ENCODE measurements around the gene WWP2.
"Not testable (repeated sequence)": the region's sequence is repeated elsewhere in the genome, so short reads cannot be mapped to it uniquely, and the experiment has no call there.

Gene WWP2

GRCh38 chr16:69821844-69822173 is 59.7 kb downstream of the WWP2 start:
- no peak for TF ChIP-seq CTCF (IDR thresholded peaks at IDR 0.05; ENCODE audit: control insufficient read depth, insufficient read depth, low read depth, low read length, missing control alignments)
- H3K4me3 ChIP-seq (ENCODE audit: control insufficient read depth, low read depth, low read length): no peak overlapping the region
- DNase-seq (ENCODE audit: low read depth): no peak

DNA sequence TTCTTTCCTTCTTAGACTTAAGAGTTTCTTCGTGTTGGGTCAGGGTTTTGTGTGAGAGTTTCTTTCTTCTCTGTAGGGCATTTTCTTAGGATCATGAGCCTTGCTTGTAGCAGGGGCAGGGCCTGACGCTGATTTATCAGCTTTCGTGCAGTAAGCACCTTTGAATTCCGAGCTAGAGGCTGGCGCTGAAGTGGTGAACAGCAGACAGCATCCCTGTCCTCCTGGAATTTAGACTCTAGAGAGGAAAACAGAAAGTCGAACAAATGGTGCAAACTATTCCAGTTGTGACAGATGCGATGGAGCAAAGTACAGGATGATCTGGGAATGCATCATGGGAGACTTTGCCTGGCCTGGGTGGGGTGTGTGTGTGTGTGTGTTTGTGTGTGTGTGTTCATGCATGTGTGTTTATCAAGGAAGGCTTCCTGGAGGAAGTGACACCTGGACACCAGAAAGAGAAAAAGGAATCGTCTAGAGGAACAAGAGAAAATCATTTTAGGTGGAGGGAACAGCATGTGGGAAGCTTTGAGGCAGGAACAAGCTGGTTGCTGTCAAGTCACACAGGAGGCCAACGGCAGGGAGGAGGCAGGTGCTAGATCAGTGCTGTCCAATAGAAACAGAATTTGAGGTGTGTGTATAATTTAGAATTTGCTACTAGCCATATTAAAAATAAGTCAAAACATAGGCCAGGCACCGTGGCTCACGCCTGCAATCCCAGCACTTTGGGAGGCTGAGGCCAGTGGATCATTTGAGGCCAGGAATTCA is 60.2 kb downstream of the WWP2 start:
- no peak overlapping the region for H3K4me3 ChIP-seq (ENCODE audit: control insufficient read depth, low read depth, low read length)
- no peak for TF ChIP-seq CTCF (IDR thresholded peaks at IDR 0.05; ENCODE audit: control insufficient read depth, insufficient read depth, low read depth, low read length, missing control alignments)
- no peak for DNase-seq (ENCODE audit: low read depth)

- no peak for DNase-seq (ENCODE audit: low read depth)
- TF ChIP-seq CTCF (IDR thresholded peaks at IDR 0.05; ENCODE audit: control insufficient read depth, insufficient read depth, low read depth, low read length, missing control alignments): no peak
- no peak overlapping the region for H3K4me3 ChIP-seq (ENCODE audit: control insufficient read depth, low read depth, low read length)
Observed at GRCh38 chr16:69823831-69824563, 61.9 kb downstream of the WWP2 start.

DNA sequence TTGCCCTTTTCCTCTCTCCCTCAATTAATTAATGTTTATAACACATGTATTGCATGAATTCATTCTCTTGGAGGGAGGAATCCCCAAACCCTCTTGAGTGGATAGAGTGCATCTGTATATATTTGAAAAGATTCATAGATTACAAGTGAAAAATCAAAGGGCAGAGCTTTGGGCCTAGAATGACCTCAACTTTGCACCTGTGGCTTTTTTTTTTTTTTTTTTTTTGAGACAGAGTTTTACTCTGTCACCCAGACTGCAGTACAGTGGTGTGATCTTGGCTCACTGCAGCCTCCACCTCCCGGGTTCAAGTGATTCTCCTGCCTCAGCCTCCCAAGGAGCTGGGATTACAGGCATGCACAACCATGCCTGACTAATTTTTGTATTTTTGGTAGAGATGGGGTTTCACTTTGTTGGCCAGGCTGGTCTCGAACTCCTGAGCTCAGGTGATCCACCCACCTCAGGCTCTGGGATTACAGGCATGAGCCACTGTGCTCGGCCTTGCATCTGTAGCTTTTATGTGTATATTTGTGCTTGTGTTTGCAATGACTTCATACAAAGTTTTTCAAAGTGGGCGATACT is 62.5 kb downstream of the WWP2 start:
- not testable (repeated sequence) for DNase-seq (ENCODE audit: low read depth); H3K4me3 ChIP-seq (ENCODE audit: control insufficient read depth, low read depth, low read length)

- no peak for DNase-seq (ENCODE audit: low read depth)
Observed at GRCh38 chr16:69827524-69827923, 65.4 kb downstream of the WWP2 start.

DNA sequence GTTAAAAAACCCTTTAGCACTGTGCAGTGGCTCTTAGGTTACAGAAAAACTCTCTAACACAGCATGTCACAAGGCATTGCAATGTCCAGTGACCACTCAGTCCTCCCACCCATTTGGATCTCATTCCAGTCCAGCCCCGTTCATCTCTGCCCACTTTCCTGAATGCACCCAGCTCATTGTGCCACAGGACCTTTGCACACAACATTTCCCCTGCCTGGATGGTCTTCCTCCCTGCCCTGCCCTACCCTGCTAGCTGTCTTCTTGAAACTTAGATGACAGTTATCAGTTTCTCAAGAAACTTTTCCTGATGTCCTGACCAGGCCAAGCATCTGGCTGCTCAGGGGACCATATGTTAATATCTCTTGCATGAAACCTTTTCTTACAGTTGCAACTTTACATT is 67.2 kb downstream of the WWP2 start:
- no peak overlapping the region for H3K4me3 ChIP-seq (ENCODE audit: control insufficient read depth, low read depth, low read length)
- DNase-seq (ENCODE audit: low read depth): no peak
- no peak for TF ChIP-seq CTCF (IDR thresholded peaks at IDR 0.05; ENCODE audit: control insufficient read depth, insufficient read depth, low read depth, low read length, missing control alignments)

More at GRCh38 chr16:69827524-69827923, 65.4 kb downstream of the WWP2 start:
- no peak overlapping the region for H3K4me3 ChIP-seq (ENCODE audit: control insufficient read depth, low read depth, low read length)
- TF ChIP-seq CTCF (IDR thresholded peaks at IDR 0.05; ENCODE audit: control insufficient read depth, insufficient read depth, low read depth, low read length, missing control alignments): no peak

- no peak for TF ChIP-seq CTCF (IDR thresholded peaks at IDR 0.05; ENCODE audit: control insufficient read depth, insufficient read depth, low read depth, low read length, missing control alignments)
- no peak for DNase-seq (ENCODE audit: low read depth)
- no peak overlapping the region for H3K4me3 ChIP-seq (ENCODE audit: control insufficient read depth, low read depth, low read length)
Observed at GRCh38 chr16:69830146-69830533, 68.0 kb downstream of the WWP2 start.

All from AG09309 (cell line).